CD4-positive, alpha-beta T cell treated with Interleukin-17A for 1 hour (primary cell): ENCODE data around the gene IRS2.
"Not testable (repeated sequence)": the region's sequence is repeated elsewhere in the genome, so short reads cannot be mapped to it uniquely, and the experiment has no call there.

Source experiments
- DNase-seq: peaks from one replicate; pipeline ENCODE4 v3.0.0-alpha.2; 2020

Gene IRS2

GRCh38 chr13:109755551-109755950 is 30.8 kb downstream of the IRS2 start:
- DNase-seq: no peak

GRCh38 chr13:109751477-109751876 is 34.9 kb downstream of the IRS2 start:
- DNase-seq: no peak

- DNase-seq: no peak
These were observed 36.1 kb downstream of the IRS2 start for GRCh38 chr13:109750221-109750775.

GRCh38 chr13:109749365-109749764 is 37.0 kb downstream of the IRS2 start:
- no peak for DNase-seq

- no peak for DNase-seq
These were observed 37.7 kb downstream of the IRS2 start for GRCh38 chr13:109748677-109749076.

- DNase-seq: no peak
These were observed 38.9 kb downstream of the IRS2 start for GRCh38 chr13:109747524-109747923.

- DNase-seq: no peak
These were observed 40.0 kb downstream of the IRS2 start for GRCh38 chr13:109746364-109746763.

- DNase-seq: no peak
These were observed 40.7 kb downstream of the IRS2 start for GRCh38 chr13:109745702-109746101.

GRCh38 chr13:109745060-109745459 is 41.3 kb downstream of the IRS2 start:
- DNase-seq: no peak

GRCh38 chr13:109744512-109745051 is 41.8 kb downstream of the IRS2 start:
- DNase-seq: no peak

GRCh38 chr13:109743706-109744453 is 42.5 kb downstream of the IRS2 start:
- DNase-seq: no peak

GRCh38 chr13:109741966-109742365 is 44.4 kb downstream of the IRS2 start:
- no peak for DNase-seq

GRCh38 chr13:109740721-109741120 is 45.7 kb downstream of the IRS2 start:
- DNase-seq: no peak

GRCh38 chr13:109740121-109740520 is 46.3 kb downstream of the IRS2 start:
- no peak for DNase-seq

GRCh38 chr13:109738298-109738746 is 48.1 kb downstream of the IRS2 start:
- no peak for DNase-seq

- no peak for DNase-seq
These were observed 48.8 kb downstream of the IRS2 start for GRCh38 chr13:109737606-109738005.

GRCh38 chr13:109737046-109737573 is 49.3 kb downstream of the IRS2 start:
- DNase-seq: no peak

GRCh38 chr13:109735436-109735966 is 50.9 kb downstream of the IRS2 start:
- DNase-seq: no peak

- DNase-seq: no peak
These were observed 52.2 kb downstream of the IRS2 start for GRCh38 chr13:109734002-109734785.

- DNase-seq: no peak
These were observed 52.8 kb downstream of the IRS2 start for GRCh38 chr13:109733550-109733949.

- DNase-seq: not testable (repeated sequence)
These were observed 53.8 kb downstream of the IRS2 start for GRCh38 chr13:109732470-109733170.

GRCh38 chr13:109730812-109731335 is 55.5 kb downstream of the IRS2 start:
- DNase-seq: no peak
